Measurements from ENCODE around the gene HMGN2.

GRCh38 chr1:26522073-26522472, 49.8 kb downstream of the HMGN2 start:
- TF ChIP-seq YY1 (IDR thresholded peaks at IDR 0.05; ENCODE audit: insufficient read depth, insufficient read length), result no peak
- TF ChIP-seq SUZ12 (IDR thresholded peaks at IDR 0.05; ENCODE audit: extremely low read depth, insufficient read depth, insufficient read length), result no peak
